K562 (cell line): Measurements from ENCODE around the gene CDT1. TPM values are rescaled to one million over a fixed set of nuclear protein-coding genes. Genes with fewer than 3 reads are reported as not detected.

Experiments used
- ATAC-seq: fragments of 200-7000 bp; cut with Tn5 transposase; 3 replicates; pipeline ENCODE4 v1.9.1; 2020; ENCODE audit warnings: moderate library complexity
- BruUV-seq: library from RNA; stranded (reverse); fragments of 400-500 nt; replicated peaks from 2 replicates; lab custom pipeline; 2021; lab: Mats Ljungman, UMichigan
- CTCF ChIA-PET: fragments of 300-600 bp; formaldehyde crosslinking; extraction: SDS; loops from one replicate; lab custom pipeline; 2021; ENCODE audit warnings: low intra/inter-chr PET ratio; lab: Yijun Ruan, JAX
- POLR2A ChIA-PET: fragments of 300-600, 350-650 bp; sonication (Branson Sonifier 250); formaldehyde crosslinking; extraction: SDS; loops from one replicate; lab custom pipeline; 2021; ENCODE audit warnings: antibody characterized with exemption, inconsistent platforms; lab: Yijun Ruan, JAX
- DNase-seq, 4 experiments: peaks; one replicate each; pipeline versions ENCODE4 v3.0.0 to v3.0.0-alpha.2; 2011 to 2018; ENCODE audit warnings: low spot score in 3 of 4, mixed read lengths in 3 of 4; ENCODE audit errors: extremely low read depth in 1 of 4
- FAIRE-seq: peaks from 2 replicates; lab custom pipeline; 2011; peaks lifted over from hg19 to GRCh38; lab: Jason Lieb, UNC
- H2AFZ ChIP-seq: 2 replicates; pipeline ENCODE4 v1.6.0; 2011; ENCODE audit warnings: low read depth, low read length, control low read depth, inconsistent platforms
- H3K27ac ChIP-seq: fragments of 200-600 bp; 3 replicates; pipeline ENCODE4 v1.8.0; 2011; ENCODE audit warnings: low read depth, mild to moderate bottlenecking, control low read depth, inconsistent platforms, low read length, moderate library complexity, mixed read lengths; ENCODE audit errors: extremely low read depth
- H3K27me3 ChIP-seq, 2 experiments: fragments of 300-600 bp in 1 of 2; 2 replicates in 1 of 2; 3 replicates in 1 of 2; pipeline versions ENCODE4 v1.6.0 to v1.8.0; 2011; ENCODE audit warnings: inconsistent platforms in 2 of 2, low read length in 2 of 2, mild to moderate bottlenecking in 1 of 2, mixed read lengths in 1 of 2, moderate library complexity in 1 of 2; ENCODE audit not compliant: control insufficient read depth in 2 of 2, insufficient read depth in 2 of 2
- H3K36me3 ChIP-seq: fragments of 300-600 bp; 3 replicates; pipeline ENCODE4 v1.8.0; 2011; ENCODE audit warnings: mild to moderate bottlenecking, low read length, inconsistent platforms; ENCODE audit not compliant: control insufficient read depth, insufficient read depth
- H3K4me1 ChIP-seq, 2 experiments: fragments of 200-600 bp in 1 of 2; replicated peaks in 1 of 2; 2 replicates in 1 of 2; 3 replicates in 1 of 2; pipeline versions ENCODE4 v1.5.1 to v1.8.0; 2011; ENCODE audit warnings: inconsistent platforms in 2 of 2, low read length in 2 of 2, mild to moderate bottlenecking in 1 of 2, mixed read lengths in 1 of 2, moderate library complexity in 1 of 2; ENCODE audit not compliant: control insufficient read depth in 2 of 2, insufficient read depth in 2 of 2
- H3K4me2 ChIP-seq: 2 replicates; pipeline ENCODE4 v1.6.1; 2011; ENCODE audit warnings: low read length, control low read depth, inconsistent platforms, mixed read lengths; ENCODE audit not compliant: insufficient read depth
- H3K4me3 ChIP-seq: fragments of 200-600 bp; sonication (generic), shearing (Covaris generic); 2 replicates; pipeline ENCODE4 v1.5.1; 2016; ENCODE audit warnings: control low read depth, inconsistent platforms
- H3K79me2 ChIP-seq: fragments of 200-600 bp; 3 replicates; pipeline ENCODE4 v1.8.0; 2011; ENCODE audit warnings: low read length, inconsistent platforms; ENCODE audit not compliant: control insufficient read depth, insufficient read depth
- H3K9ac ChIP-seq, 2 experiments: 2 replicates each; pipeline versions ENCODE4 v1.6.0 to v1.6.1; 2011; ENCODE audit warnings: low read depth in 2 of 2, low read length in 2 of 2, control low read depth in 1 of 2, inconsistent platforms in 1 of 2, mild to moderate bottlenecking in 1 of 2, mixed read lengths in 1 of 2; ENCODE audit not compliant: insufficient read depth in 1 of 2
- H3K9me1 ChIP-seq: one replicate; pipeline ENCODE4 v1.6.0; 2011; ENCODE audit warnings: inconsistent platforms, mild to moderate bottlenecking, low read length, moderate library complexity; ENCODE audit not compliant: control insufficient read depth, insufficient read depth
- H3K9me3 ChIP-seq: replicated peaks from 2 replicates; pipeline ENCODE4 v1.5.1; 2011; ENCODE audit warnings: low read depth, low read length, inconsistent platforms; ENCODE audit not compliant: control insufficient read depth, insufficient read depth
- H4K20me1 ChIP-seq: replicated peaks from 2 replicates; pipeline ENCODE4 v1.6.1; 2011; ENCODE audit warnings: low read length, inconsistent platforms, mixed read lengths; ENCODE audit not compliant: control insufficient read depth, insufficient read depth
- CREB1 ChIP-seq, 2 experiments: sonication (generic) in 1 of 2; formaldehyde crosslinking in 1 of 2; IDR thresholded peaks; 2 replicates each; pipeline versions ENCODE4 v1.6.1 to v1.8.0; 2012 to 2022; ENCODE audit warnings: inconsistent platforms in 1 of 2, mild to moderate bottlenecking in 1 of 2, missing genetic modification reagents in 1 of 2, moderate library complexity in 1 of 2
- CREB3L1 ChIP-seq: fragments of 450-650 bp; IDR thresholded peaks from 2 replicates; pipeline ENCODE4 v1.6.1; 2014; ENCODE audit warnings: low read depth, mild to moderate bottlenecking, moderate library complexity, borderline replicate concordance
- MXD1 ChIP-seq: fragments of 250-450 bp; sonication (Bioruptor Pico); IDR thresholded peaks from 2 replicates; pipeline ENCODE4 v1.8.0; 2021; ENCODE audit warnings: borderline replicate concordance, mild to moderate bottlenecking, moderate library complexity; ENCODE audit not compliant: poor library complexity, severe bottlenecking
- MYBL2 ChIP-seq, 2 experiments: fragments of 450-650 bp in 1 of 2; sonication (generic) in 1 of 2; formaldehyde crosslinking in 1 of 2; IDR thresholded peaks; 2 replicates each; pipeline versions ENCODE4 v1.6.1 to v1.8.1; 2017 to 2022; ENCODE audit warnings: borderline replicate concordance in 1 of 2, inconsistent platforms in 1 of 2, low read depth in 1 of 2, mild to moderate bottlenecking in 1 of 2, missing genetic modification reagents in 1 of 2, moderate library complexity in 1 of 2
- NR2C1 ChIP-seq, 2 experiments: fragments of 450-650 bp; IDR thresholded peaks; 2 replicates each; pipeline ENCODE4 v1.6.1; 2017; ENCODE audit warnings: mild to moderate bottlenecking in 2 of 2, antibody characterized with exemption in 1 of 2, inconsistent platforms in 1 of 2, missing compliant biosample characterization in 1 of 2, missing genetic modification characterization in 1 of 2
- POLR2AphosphoS5 ChIP-seq: IDR thresholded peaks from 2 replicates; pipeline ENCODE4 v1.6.1; 2011; ENCODE audit warnings: mild to moderate bottlenecking, low read depth, low read length, moderate library complexity; ENCODE audit not compliant: control insufficient read depth, insufficient read depth
- SMC3 ChIP-seq: conservative IDR thresholded peaks from 2 replicates; pipeline ENCODE4 v1.6.1; 2011; ENCODE audit warnings: low read depth, low read length, improper control_type of control experiment; ENCODE audit not compliant: insufficient read depth
- SNAPC5 ChIP-seq: fragments of 250-450 bp; sonication (Bioruptor Pico); IDR thresholded peaks from 2 replicates; pipeline ENCODE4 v1.8.0; 2021; ENCODE audit warnings: moderate library complexity, mild to moderate bottlenecking, inconsistent platforms
- SUPT5H ChIP-seq: fragments of 450-650 bp; IDR thresholded peaks from 2 replicates; pipeline ENCODE4 v1.6.1; 2016
- TRIM28 ChIP-seq: fragments of 450-650 bp; IDR thresholded peaks from 2 replicates; pipeline ENCODE4 v1.6.1; 2017
- XRCC5 ChIP-seq: fragments of 200-400 bp; formaldehyde crosslinking; IDR thresholded peaks from 2 replicates; pipeline ENCODE4 v1.6.1; 2017; ENCODE audit warnings: low read depth, mild to moderate bottlenecking, low read length
- ZBTB17 ChIP-seq: fragments of 450-650 bp; formaldehyde crosslinking; IDR thresholded peaks from 2 replicates; pipeline ENCODE4 v1.4.0; 2020; ENCODE audit warnings: mild to moderate bottlenecking
- ZHX1 ChIP-seq: fragments of 150-350 bp; conservative IDR thresholded peaks from 2 replicates; pipeline ENCODE4 v1.6.1; 2014; ENCODE audit warnings: low read length
- ZNF146 ChIP-seq: IDR thresholded peaks from one replicate; pipeline ENCODE4 v1.6.1; 2018; ENCODE audit warnings: missing compliant biosample characterization; ENCODE audit not compliant: unreplicated experiment
- ZNF274 ChIP-seq: IDR thresholded peaks from 2 replicates; pipeline ENCODE4 v1.6.1; 2011; ENCODE audit warnings: low read depth, mild to moderate bottlenecking, low read length, moderate library complexity, borderline replicate concordance
- ZSCAN32 ChIP-seq: fragments of 450-650 bp; formaldehyde crosslinking; IDR thresholded peaks from 2 replicates; pipeline ENCODE4 v1.4.0; 2020; ENCODE audit warnings: mild to moderate bottlenecking, moderate library complexity
- WGBS: fragments of 100-300 bp; shearing (Covaris generic); methylation state at CpG from one replicate; pipeline ENCODE4 v1.1.6; 2016; ENCODE audit warnings: low coverage, mixed read lengths; ENCODE audit not compliant: insufficient coverage; ENCODE audit errors: missing lambda C conversion rate; 5-methylcytosine and 5-hydroxymethylcytosine counted together
- in situ Hi-C: fragments of 300-500 bp; cut with MboI; formaldehyde crosslinking; loops from 4 replicates; pipeline ENCODE4 v1.15.0; 2018; ENCODE audit warnings: inconsistent platforms, mixed read lengths
- intact Hi-C: fragments of 100-400 bp; cut with micrococcal nuclease; formaldehyde crosslinking; loops from 2 replicates; pipeline ENCODE4 v1.14.2; 2022
- polyA plus RNA-seq, 8 experiments: library from polyadenylated mRNA; depleted of rRNA in 4 of 8; stranded (reverse) in 5 of 8; unstranded in 3 of 8; fragments of >200 nt; fragmentation: Nextera tagmentation in 2 of 8; fragmentation: Illumina TruSeq in 1 of 8; extraction: Ambion mirVana in 2 of 8; extraction: Trizol in 1 of 8; gene quantifications; 2 replicates each; pipeline versions ENCODE4 v1.2.1 to v1.2.3, GENCODE V29; 2011 to 2014; ENCODE audit warnings: inconsistent platforms in 1 of 8, missing spikeins in 1 of 8
- total RNA-seq, 7 experiments: library from RNA; depleted of rRNA in 6 of 7; stranded (reverse); fragments of >200 nt in 6 of 7; fragmentation: Illumina TruSeq in 2 of 7; extraction: Trizol in 2 of 7; gene quantifications; 2 replicates each; pipeline versions ENCODE4 v1.2.1 to v1.2.3, GENCODE V29; 2011 to 2021; ENCODE audit warnings: low replicate concordance in 1 of 7

The CDT1 gene
- total and polyA plus RNA-seq, 9 of the 15 experiments (the other 6 are each of a cell fraction or from before 2014, with no cell fraction given), result 0.92 to 178 (median 14.2) TPM

GRCh38 chr16:88837806-88838205 lies 34.2 kb downstream of the CDT1 start (continued):
- no peak for TF ChIP-seq MYBL2 (IDR thresholded peaks at IDR 0.05; ENCODE audit: low read depth)
- TF ChIP-seq MYBL2 (CRISPR knock-in tag; IDR thresholded peaks at IDR 0.05; ENCODE audit: borderline replicate concordance), result no peak
- TF ChIP-seq SNAPC5 (CRISPR knock-in tag), result no peak
- TF ChIP-seq ZSCAN32, result no peak
- TF ChIP-seq SUPT5H, result no peak
- no peak for TF ChIP-seq CREB3L1
- no peak for TF ChIP-seq CREB1 (IDR thresholded peaks at IDR 0.05)
- TF ChIP-seq CREB1 (CRISPR knock-in tag; IDR thresholded peaks at IDR 0.05), result no peak

GRCh38 chr16:88838566-88838965 lies 35.0 kb downstream of the CDT1 start:
- in situ Hi-C loops, result no loop called here
- FAIRE-seq (no peak), DNase-seq (no peak), ATAC-seq (no peak)
- H2AFZ ChIP-seq, result no peak overlapping the region
- H3K4me3 ChIP-seq, result no peak overlapping the region
- intact Hi-C loops, result no loop called here
- H3K4me2 ChIP-seq, result no peak overlapping the region
- WGBS, result 86% methylated on average over 19 of the region's 19 CpGs
- no peak overlapping the region for H3K27ac ChIP-seq
- no peaks in the 10 kb centered on the region for H4K20me1 ChIP-seq
- H3K9me3 ChIP-seq, result no peaks in the 10 kb centered on the region
- no peaks in the 10 kb centered on the region for H3K27me3 ChIP-seq
- H3K79me2 ChIP-seq, result no peaks in the 10 kb centered on the region
- no peaks in the 10 kb centered on the region for H3K9me1 ChIP-seq
- no TSS peak for BruUV-seq
- ChIA-PET POLR2A (no interaction called here), CTCF (no interaction called here)
- peaks cover 0 to 52% of the 10 kb centered on the region in 2 experiments; a peak in 2 of 5 replicates for H3K4me1 ChIP-seq
- H3K36me3 ChIP-seq, result no peaks in the 10 kb centered on the region; the same call in 2 of the 3 replicates
- no peak overlapping the region for H3K9ac ChIP-seq
- TF ChIP-seq XRCC5, result no peak
- TF ChIP-seq TRIM28, result no peak
- TF ChIP-seq ZNF146, result no peak
- TF ChIP-seq ZHX1, result no peak
- TF ChIP-seq SMC3, result no peak
- no peak for TF ChIP-seq POLR2AphosphoS5
- TF ChIP-seq NR2C1 (IDR thresholded peaks at IDR 0.05), result no peak
- TF ChIP-seq NR2C1 (tag; IDR thresholded peaks at IDR 0.05), result no peak
- TF ChIP-seq ZNF274, result no peak
- TF ChIP-seq MXD1 (CRISPR knock-in tag), result no peak
- TF ChIP-seq ZBTB17, result no peak
